K562 (cell line): ENCODE measurements around the gene STK36. TPM values are rescaled to one million over a fixed set of nuclear protein-coding genes. Genes with fewer than 3 reads are reported as not detected.

Source experiments
- ATAC-seq: fragments of 200-7000 bp; cut with Tn5 transposase; 3 replicates; pipeline ENCODE4 v1.9.1; 2020; ENCODE audit warnings: moderate library complexity
- BruUV-seq: library from RNA; stranded (reverse); fragments of 400-500 nt; replicated peaks from 2 replicates; lab custom pipeline; 2021; lab: Mats Ljungman, UMichigan
- CTCF ChIA-PET: fragments of 300-600 bp; formaldehyde crosslinking; extraction: SDS; loops from one replicate; lab custom pipeline; 2021; ENCODE audit warnings: low intra/inter-chr PET ratio; lab: Yijun Ruan, JAX
- POLR2A ChIA-PET: fragments of 300-600, 350-650 bp; sonication (Branson Sonifier 250); formaldehyde crosslinking; extraction: SDS; loops from one replicate; lab custom pipeline; 2021; ENCODE audit warnings: antibody characterized with exemption, inconsistent platforms; lab: Yijun Ruan, JAX
- DNase-seq, 4 experiments: peaks; one replicate each; pipeline versions ENCODE4 v3.0.0 to v3.0.0-alpha.2; 2011 to 2018; ENCODE audit warnings: low spot score in 3 of 4, mixed read lengths in 3 of 4; ENCODE audit errors: extremely low read depth in 1 of 4
- FAIRE-seq: peaks from 2 replicates; lab custom pipeline; 2011; peaks lifted over from hg19 to GRCh38; lab: Jason Lieb, UNC
- H2AFZ ChIP-seq: 2 replicates; pipeline ENCODE4 v1.6.0; 2011; ENCODE audit warnings: low read depth, low read length, control low read depth, inconsistent platforms
- H3K27ac ChIP-seq: fragments of 200-600 bp; 3 replicates; pipeline ENCODE4 v1.8.0; 2011; ENCODE audit warnings: low read depth, mild to moderate bottlenecking, control low read depth, inconsistent platforms, low read length, moderate library complexity, mixed read lengths; ENCODE audit errors: extremely low read depth
- H3K27me3 ChIP-seq, 2 experiments: fragments of 300-600 bp in 1 of 2; 2 replicates in 1 of 2; 3 replicates in 1 of 2; pipeline versions ENCODE4 v1.6.0 to v1.8.0; 2011; ENCODE audit warnings: inconsistent platforms in 2 of 2, low read length in 2 of 2, mild to moderate bottlenecking in 1 of 2, mixed read lengths in 1 of 2, moderate library complexity in 1 of 2; ENCODE audit not compliant: control insufficient read depth in 2 of 2, insufficient read depth in 2 of 2
- H3K36me3 ChIP-seq: fragments of 300-600 bp; 3 replicates; pipeline ENCODE4 v1.8.0; 2011; ENCODE audit warnings: mild to moderate bottlenecking, low read length, inconsistent platforms; ENCODE audit not compliant: control insufficient read depth, insufficient read depth
- H3K4me1 ChIP-seq, 2 experiments: fragments of 200-600 bp in 1 of 2; replicated peaks in 1 of 2; 2 replicates in 1 of 2; 3 replicates in 1 of 2; pipeline versions ENCODE4 v1.5.1 to v1.8.0; 2011; ENCODE audit warnings: inconsistent platforms in 2 of 2, low read length in 2 of 2, mild to moderate bottlenecking in 1 of 2, mixed read lengths in 1 of 2, moderate library complexity in 1 of 2; ENCODE audit not compliant: control insufficient read depth in 2 of 2, insufficient read depth in 2 of 2
- H3K4me2 ChIP-seq: 2 replicates; pipeline ENCODE4 v1.6.1; 2011; ENCODE audit warnings: low read length, control low read depth, inconsistent platforms, mixed read lengths; ENCODE audit not compliant: insufficient read depth
- H3K4me3 ChIP-seq: fragments of 200-600 bp; sonication (generic), shearing (Covaris generic); 2 replicates; pipeline ENCODE4 v1.5.1; 2016; ENCODE audit warnings: control low read depth, inconsistent platforms
- H3K79me2 ChIP-seq: fragments of 200-600 bp; 3 replicates; pipeline ENCODE4 v1.8.0; 2011; ENCODE audit warnings: low read length, inconsistent platforms; ENCODE audit not compliant: control insufficient read depth, insufficient read depth
- H3K9ac ChIP-seq, 2 experiments: 2 replicates each; pipeline versions ENCODE4 v1.6.0 to v1.6.1; 2011; ENCODE audit warnings: low read depth in 2 of 2, low read length in 2 of 2, control low read depth in 1 of 2, inconsistent platforms in 1 of 2, mild to moderate bottlenecking in 1 of 2, mixed read lengths in 1 of 2; ENCODE audit not compliant: insufficient read depth in 1 of 2
- H3K9me1 ChIP-seq: one replicate; pipeline ENCODE4 v1.6.0; 2011; ENCODE audit warnings: inconsistent platforms, mild to moderate bottlenecking, low read length, moderate library complexity; ENCODE audit not compliant: control insufficient read depth, insufficient read depth
- H3K9me3 ChIP-seq: replicated peaks from 2 replicates; pipeline ENCODE4 v1.5.1; 2011; ENCODE audit warnings: low read depth, low read length, inconsistent platforms; ENCODE audit not compliant: control insufficient read depth, insufficient read depth
- H4K20me1 ChIP-seq: replicated peaks from 2 replicates; pipeline ENCODE4 v1.6.1; 2011; ENCODE audit warnings: low read length, inconsistent platforms, mixed read lengths; ENCODE audit not compliant: control insufficient read depth, insufficient read depth
- ATF2 ChIP-seq: sonication (generic); formaldehyde crosslinking; IDR thresholded peaks from 2 replicates; pipeline ENCODE4 v1.8.1; 2022; ENCODE audit warnings: missing genetic modification reagents
- FOXO4 ChIP-seq: fragments of 450-650 bp; formaldehyde crosslinking; IDR thresholded peaks from 2 replicates; pipeline ENCODE4 v1.4.0; 2020; ENCODE audit warnings: mild to moderate bottlenecking, moderate library complexity
- HLTF ChIP-seq: fragments of 450-650 bp; IDR thresholded peaks from 2 replicates; pipeline ENCODE4 v1.6.1; 2016
- IRF2 ChIP-seq: sonication (generic); formaldehyde crosslinking; IDR thresholded peaks from 2 replicates; pipeline ENCODE4 v1.8.1; 2022; ENCODE audit warnings: mild to moderate bottlenecking, missing genetic modification reagents
- NELFE ChIP-seq: IDR thresholded peaks from 2 replicates; pipeline ENCODE4 v1.6.1; 2011; ENCODE audit warnings: mild to moderate bottlenecking; ENCODE audit not compliant: insufficient read depth, insufficient read length
- NEUROD1 ChIP-seq: fragments of 150-350 bp; IDR thresholded peaks from 2 replicates; pipeline ENCODE4 v1.6.1; 2014; ENCODE audit warnings: borderline replicate concordance, low read length, low read depth; ENCODE audit not compliant: partially characterized antibody
- NR2C2 ChIP-seq, 2 experiments: fragments of 200-800 bp in 1 of 2; sonication (Bioruptor generic) in 1 of 2; sonication (generic) in 1 of 2; formaldehyde crosslinking in 1 of 2; IDR thresholded peaks; 2 replicates each; pipeline versions ENCODE4 v1.6.1 to v1.8.0; 2016 to 2022; ENCODE audit warnings: mild to moderate bottlenecking in 1 of 2, missing compliant biosample characterization in 1 of 2, missing genetic modification characterization in 1 of 2, missing genetic modification reagents in 1 of 2
- SMAD1 ChIP-seq: fragments of 150-350 bp; IDR thresholded peaks from 2 replicates; pipeline ENCODE4 v1.6.1; 2014; ENCODE audit warnings: low read length, low read depth; ENCODE audit not compliant: partially characterized antibody
- SMARCA4 ChIP-seq: fragments of 450-650 bp; IDR thresholded peaks from 2 replicates; pipeline ENCODE4 v1.6.1; 2016
- SP1 ChIP-seq: sonication (generic); formaldehyde crosslinking; IDR thresholded peaks from 2 replicates; pipeline ENCODE4 v1.8.1; 2022; ENCODE audit warnings: mild to moderate bottlenecking, missing genetic modification reagents
- STAT6 ChIP-seq: sonication (generic); formaldehyde crosslinking; IDR thresholded peaks from 2 replicates; pipeline ENCODE4 v1.8.1; 2023; ENCODE audit warnings: mild to moderate bottlenecking, missing genetic modification reagents
- TEAD1 ChIP-seq, 2 experiments: fragments of 450-650 bp in 1 of 2; sonication (generic) in 1 of 2; formaldehyde crosslinking; IDR thresholded peaks; 2 replicates each; pipeline versions ENCODE4 v1.4.0 to v1.8.0; 2020 to 2022; ENCODE audit warnings: mild to moderate bottlenecking in 2 of 2, missing genetic modification reagents in 1 of 2
- ZNF134 ChIP-seq: fragments of 250-450 bp; sonication (Bioruptor Pico); conservative IDR thresholded peaks from 2 replicates; pipeline ENCODE4 v1.4.0; 2020
- ZNF511 ChIP-seq: sonication (generic); formaldehyde crosslinking; IDR thresholded peaks from 2 replicates; pipeline ENCODE4 v1.8.0; 2022; ENCODE audit warnings: mild to moderate bottlenecking, missing genetic modification reagents
- ZNF695 ChIP-seq: fragments of 450-650 bp; formaldehyde crosslinking; IDR thresholded peaks from 2 replicates; pipeline ENCODE4 v1.4.0; 2020; ENCODE audit warnings: mild to moderate bottlenecking, moderate library complexity
- WGBS: fragments of 100-300 bp; shearing (Covaris generic); methylation state at CpG from one replicate; pipeline ENCODE4 v1.1.6; 2016; ENCODE audit warnings: low coverage, mixed read lengths; ENCODE audit not compliant: insufficient coverage; ENCODE audit errors: missing lambda C conversion rate; 5-methylcytosine and 5-hydroxymethylcytosine counted together
- in situ Hi-C: fragments of 300-500 bp; cut with MboI; formaldehyde crosslinking; loops from 4 replicates; pipeline ENCODE4 v1.15.0; 2018; ENCODE audit warnings: inconsistent platforms, mixed read lengths
- intact Hi-C: fragments of 100-400 bp; cut with micrococcal nuclease; formaldehyde crosslinking; loops from 2 replicates; pipeline ENCODE4 v1.14.2; 2022
- polyA plus RNA-seq, 8 experiments: library from polyadenylated mRNA; depleted of rRNA in 4 of 8; stranded (reverse) in 5 of 8; unstranded in 3 of 8; fragments of >200 nt; fragmentation: Nextera tagmentation in 2 of 8; fragmentation: Illumina TruSeq in 1 of 8; extraction: Ambion mirVana in 2 of 8; extraction: Trizol in 1 of 8; gene quantifications; 2 replicates each; pipeline versions ENCODE4 v1.2.1 to v1.2.3, GENCODE V29; 2011 to 2014; ENCODE audit warnings: inconsistent platforms in 1 of 8, missing spikeins in 1 of 8
- total RNA-seq, 7 experiments: library from RNA; depleted of rRNA in 6 of 7; stranded (reverse); fragments of >200 nt in 6 of 7; fragmentation: Illumina TruSeq in 2 of 7; extraction: Trizol in 2 of 7; gene quantifications; 2 replicates each; pipeline versions ENCODE4 v1.2.1 to v1.2.3, GENCODE V29; 2011 to 2021; ENCODE audit warnings: low replicate concordance in 1 of 7

STK36 gene
- total and polyA plus RNA-seq, 9 of the 15 experiments (the other 6 are each of a cell fraction or from before 2014, with no cell fraction given), result 3.5 to 12.4 (median 6.7) TPM

GRCh38 chr2:218659258-218659987, 12.5 kb upstream of the STK36 start, which contains the start of the genes BCS1L and ZNF142:
TSS of gene BCS1L (plus strand) at chr2:218659683. CDS start at chr2:218660988, 1,305 bp downstream.
TSS of gene ZNF142 (minus strand) at chr2:218659623. CDS start at chr2:218656429, 3,194 bp downstream.
- in situ Hi-C loops, result no loop called here
- Histone ChIP-seq H3K9me3 (no peaks in the 10 kb centered on the region), H3K9me1 (peaks cover 7% of the 10 kb centered on the region), H3K9ac (peak within 1 kb of the TSS; percentile 91 to 96), H3K27me3 (no peaks in the 10 kb centered on the region), H3K79me2 (peaks cover 32% of the 10 kb centered on the region), H4K20me1 (no peaks in the 10 kb centered on the region), H2AFZ (peak within 1 kb of the TSS; percentile 84), H3K36me3 (peaks cover 71% of the 10 kb centered on the region; the same call in 2 of the 3 replicates), H3K4me3 (peak within 1 kb of the TSS; percentile 61), H3K4me2 (peak within 1 kb of the TSS; percentile 99), H3K27ac (peak within 1 kb of the TSS; percentile 73), H3K4me1 (peaks cover 6 to 17% of the 10 kb centered on the region in 2 experiments; a peak in 3 of 5 replicates)
- DNase-seq (peak; percentile 87 to 94 (median 88)), ATAC-seq (peak; percentile 97), FAIRE-seq (peak; percentile 96)
- intact Hi-C loops, result loop anchor here (2.0 kb wide), 1 partner anchor 187 kb away; no protein-coding TSS in a partner anchor
- 0% methylated on average over 40 of the region's 49 CpGs for WGBS
- CTCF ChIA-PET, result interaction anchor here (1.8 to 3.1 kb wide), 2 partner anchors 28 to 188 kb away, joined by 8 to 32 read pairs; no protein-coding TSS in a partner anchor
- no TSS peak for BruUV-seq
- POLR2A ChIA-PET, result interaction anchor here (0.6 to 1.9 kb wide), 10 partner anchors 8 to 182 kb away, joined by 3 to 10 read pairs (median 4); partner anchors contain the start of genes RNF25 and STK36
- TF ChIP-seq NELFE (no peak), SP1 (CRISPR knock-in tag) (peak; percentile 58), ATF2 (CRISPR knock-in tag) (no peak), TEAD1 (CRISPR knock-in tag; IDR thresholded peaks at IDR 0.05) (peak in 1 of 2 experiments; percentile 62; a peak in 2 of 4 replicates), ZNF511 (CRISPR knock-in tag) (0 out of 2 replicates have a peak, but pooled peaks have one; percentile 38), HLTF (no peak), ZNF134 (CRISPR knock-in tag) (no peak), NEUROD1 (peak; percentile 39), NR2C2 (CRISPR knock-in tag; IDR thresholded peaks at IDR 0.05) (no peak), NR2C2 (tag; IDR thresholded peaks at IDR 0.05) (peak; percentile 78; the same call in 1 of the 2 replicates), ZNF695 (CRISPR knock-in tag) (no peak), STAT6 (CRISPR knock-in tag) (no peak), FOXO4 (no peak), SMAD1 (no peak), IRF2 (CRISPR knock-in tag) (no peak), SMARCA4 (no peak)
